Naive thymus-derived CD8-positive, alpha-beta T cell (primary cell): Measurements from ENCODE around the gene FEN1. TPM values are rescaled to one million over a fixed set of nuclear protein-coding genes. Genes with fewer than 3 reads are reported as not detected.

Source experiments
- ATAC-seq, 2 donors: fragments of 150-1000 bp; cut with Tn5 transposase in 1 of 2; sonication (Bioruptor Pico), chemical (Tn5 transposase) in 1 of 2; 1 replicate in 1 of 2; 2 replicates in 1 of 2; pipeline ENCODE4 v1.10.0; 2021; ENCODE audit warnings: mild to moderate bottlenecking in 2 of 2, moderate library complexity in 2 of 2
- POLR2A ChIA-PET: fragments of 350-600 bp; sonication (Branson Sonifier 250); formaldehyde crosslinking; loops from one replicate; lab custom pipeline; 2021; ENCODE audit warnings: antibody characterized with exemption; lab: Charles Lee
- DNase-seq, 10 donors: peaks; one replicate each; pipeline versions ENCODE4 v3.0.0 to v3.0.0-alpha.2; 2020 to 2022
- H3K27ac Mint-ChIP-seq, 10 donors: one replicate each; pipeline ENCODE4 v1.8.0; 2020 to 2022; ENCODE audit warnings: mild to moderate bottlenecking in 10 of 10, mixed read lengths in 10 of 10, moderate library complexity in 4 of 10, inconsistent platforms in 1 of 10
- H3K27me3 Mint-ChIP-seq, 5 donors: one replicate each; pipeline ENCODE4 v1.8.0; 2021 to 2022; ENCODE audit warnings: mixed read lengths in 5 of 5
- H3K36me3 Mint-ChIP-seq, 3 donors: one replicate each; pipeline ENCODE4 v1.8.0; 2020 to 2022; ENCODE audit warnings: mixed read lengths in 3 of 3, mild to moderate bottlenecking in 2 of 3, inconsistent platforms in 1 of 3
- H3K4me1 Mint-ChIP-seq, 4 donors: one replicate each; pipeline ENCODE4 v1.8.0; 2021 to 2022; ENCODE audit warnings: mixed read lengths in 4 of 4
- H3K4me3 Mint-ChIP-seq, 10 donors: one replicate each; pipeline ENCODE4 v1.8.0; 2020 to 2022; ENCODE audit warnings: mild to moderate bottlenecking in 10 of 10, mixed read lengths in 10 of 10, moderate library complexity in 6 of 10, inconsistent platforms in 1 of 10
- H3K9me3 Mint-ChIP-seq, 9 donors: one replicate each; pipeline ENCODE4 v1.8.0; 2020 to 2022; ENCODE audit warnings: mixed read lengths in 9 of 9, mild to moderate bottlenecking in 3 of 9, inconsistent platforms in 1 of 9, moderate library complexity in 1 of 9
- polyA plus RNA-seq, 3 donors: library from polyadenylated mRNA; unstranded; fragments of 300-500 nt; fragmentation: Illumina TruSeq; gene quantifications; one replicate each; pipeline ENCODE4 v1.2.3, GENCODE V29; 2021
- total RNA-seq, 8 experiments: library from RNA in 2 of 8; stranded (reverse) in 2 of 8; gene quantifications; one replicate each; pipeline ENCODE4 v1.2.3 and lab custom pipeline; 2021 to 2026

FEN1 gene
- total and polyA plus RNA-seq, 5 experiments from 2014 or later = 8.3 to 13.1 (median 10.0) TPM

- peaks cover 5 to 11% (median 9%) of the 10 kb centered on the region in 4 donors for H3K4me1 Mint-ChIP-seq
- peak overlapping the region in 1 of 10 donors; percentile 41 for H3K27ac Mint-ChIP-seq
Measured at GRCh38 chr11:61780581-61781162, 12.0 kb upstream of the FEN1 start.

GRCh38 chr11:61781585-61781984, 11.1 kb upstream of the FEN1 start:
- H3K27ac Mint-ChIP-seq = no peak overlapping the region
- H3K9me3 Mint-ChIP-seq = no peaks in the 10 kb centered on the region
- H3K4me1 Mint-ChIP-seq = peaks cover under 1 to 10% (median 5%) of the 10 kb centered on the region in 4 donors
- POLR2A ChIA-PET = no interaction called here
- H3K36me3 Mint-ChIP-seq = peaks cover 0 to 10% (median 2%) of the 10 kb centered on the region in 3 donors
- H3K4me3 Mint-ChIP-seq = no peak overlapping the region
- ATAC-seq (no peak), DNase-seq (no peak)
- H3K27me3 Mint-ChIP-seq = no peaks in the 10 kb centered on the region

More at GRCh38 chr11:61780581-61781162, 12.0 kb upstream of the FEN1 start:
- DNase-seq = no peak
- Mint-ChIP-seq H3K4me3 (peak overlapping the region in 1 of 10 donors; percentile 48), H3K9me3 (no peaks in the 10 kb centered on the region), H3K27me3 (peaks cover 0 to 2% (median 0%) of the 10 kb centered on the region in 5 donors), H3K36me3 (peaks cover 0 to 9% (median 2%) of the 10 kb centered on the region in 3 donors)
- ATAC-seq = no peak
- POLR2A ChIA-PET = no interaction called here

GRCh38 chr11:61782299-61782698, 10.4 kb upstream of the FEN1 start:
- ATAC-seq = no peak
- Mint-ChIP-seq H3K4me3 (no peak overlapping the region), H3K36me3 (peaks cover 0 to 11% (median 2%) of the 10 kb centered on the region in 3 donors), H3K9me3 (no peaks in the 10 kb centered on the region), H3K4me1 (peaks cover 0 to 5% (median 2%) of the 10 kb centered on the region in 4 donors), H3K27me3 (no peaks in the 10 kb centered on the region), H3K27ac (no peak overlapping the region)
- POLR2A ChIA-PET = no interaction called here
- DNase-seq = no peak

GRCh38 chr11:61782841-61783240, 9.9 kb upstream of the FEN1 start:
- DNase-seq (no peak), ATAC-seq (no peak)
- H3K36me3 Mint-ChIP-seq = peaks cover 0 to 14% (median 2%) of the 10 kb centered on the region in 3 donors
- peaks cover 0 to 5% (median 1%) of the 10 kb centered on the region in 4 donors for H3K4me1 Mint-ChIP-seq
- H3K27me3 Mint-ChIP-seq = no peaks in the 10 kb centered on the region
- POLR2A ChIA-PET = no interaction called here
- H3K27ac Mint-ChIP-seq = no peak overlapping the region
- H3K4me3 Mint-ChIP-seq = no peak overlapping the region
- H3K9me3 Mint-ChIP-seq = no peaks in the 10 kb centered on the region

- ATAC-seq (no peak), DNase-seq (no peak)
- peaks cover 0 to 23% (median 2%) of the 10 kb centered on the region in 3 donors for H3K36me3 Mint-ChIP-seq
- POLR2A ChIA-PET = no interaction called here
- H3K27me3 Mint-ChIP-seq = no peaks in the 10 kb centered on the region
- H3K27ac Mint-ChIP-seq = peak overlapping the region in 4 of 10 donors; percentile 62 to 84 (median 76)
- no peak overlapping the region for H3K4me3 Mint-ChIP-seq
- no peaks in the 10 kb centered on the region for H3K9me3 Mint-ChIP-seq
- peaks cover 0 to 9% (median 5%) of the 10 kb centered on the region in 4 donors for H3K4me1 Mint-ChIP-seq
Measured at GRCh38 chr11:61783717-61784505, 8.8 kb upstream of the FEN1 start.

- DNase-seq (no peak), ATAC-seq (no peak)
- peak overlapping the region in 4 of 10 donors; percentile 62 to 84 (median 74) for H3K27ac Mint-ChIP-seq
- H3K27me3 Mint-ChIP-seq = no peaks in the 10 kb centered on the region
- H3K9me3 Mint-ChIP-seq = no peaks in the 10 kb centered on the region
- POLR2A ChIA-PET = no interaction called here
- H3K4me1 Mint-ChIP-seq = peaks cover 3 to 9% (median 7%) of the 10 kb centered on the region in 4 donors
- no peak overlapping the region for H3K4me3 Mint-ChIP-seq
- H3K36me3 Mint-ChIP-seq = peaks cover 0 to 28% (median 2%) of the 10 kb centered on the region in 3 donors
Measured at GRCh38 chr11:61784506-61784805, 8.3 kb upstream of the FEN1 start.

GRCh38 chr11:61785837-61786402, 6.8 kb upstream of the FEN1 start:
- no peak for DNase-seq
- H3K36me3 Mint-ChIP-seq = peaks cover 0 to 37% (median 9%) of the 10 kb centered on the region in 3 donors
- POLR2A ChIA-PET = no interaction called here
- no peaks in the 10 kb centered on the region for H3K27me3 Mint-ChIP-seq
- no peaks in the 10 kb centered on the region for H3K9me3 Mint-ChIP-seq
- H3K4me1 Mint-ChIP-seq = peaks cover 12 to 20% (median 13%) of the 10 kb centered on the region in 4 donors
- H3K27ac Mint-ChIP-seq = peak overlapping the region in 2 of 10 donors; percentile 31 to 37
- H3K4me3 Mint-ChIP-seq = no peak overlapping the region
- no peak for ATAC-seq

- no peaks in the 10 kb centered on the region for H3K27me3 Mint-ChIP-seq
- no peak overlapping the region for H3K4me3 Mint-ChIP-seq
- POLR2A ChIA-PET = interaction anchor here (0.6 to 1.6 kb wide), 2 partner anchors 10 to 30 kb away, joined by 3 read pairs; no protein-coding TSS in a partner anchor
- H3K4me1 Mint-ChIP-seq = peaks cover 20 to 36% (median 25%) of the 10 kb centered on the region in 4 donors
- peaks cover 0 to 37% (median 9%) of the 10 kb centered on the region in 3 donors for H3K36me3 Mint-ChIP-seq
- ATAC-seq (no peak), DNase-seq (no peak)
- H3K27ac Mint-ChIP-seq = peak overlapping the region in 2 of 10 donors; percentile 51 to 70
- no peaks in the 10 kb centered on the region for H3K9me3 Mint-ChIP-seq
Measured at GRCh38 chr11:61787928-61788491, 4.7 kb upstream of the FEN1 start.

- Mint-ChIP-seq H3K4me1 (peaks cover 16 to 42% (median 34%) of the 10 kb centered on the region in 4 donors), H3K27me3 (no peaks in the 10 kb centered on the region), H3K9me3 (no peaks in the 10 kb centered on the region), H3K4me3 (peak overlapping the region; percentile 91 to 99 (median 94)), H3K27ac (peak overlapping the region; percentile 95 to 100 (median 99)), H3K36me3 (peaks cover 0 to 37% (median 7%) of the 10 kb centered on the region in 3 donors)
- peak in 1 of 2 donors; percentile 15 for ATAC-seq
- POLR2A ChIA-PET = interaction anchor here (0.6 to 1.9 kb wide), 3 partner anchors 157 to 176 kb away, joined by 3 to 8 read pairs (median 3); partner anchors contain the start of gene FTH1
- peak in 4 of 10 donors; percentile 24 to 44 (median 36) for DNase-seq
Measured at GRCh38 chr11:61791737-61792309, 888 bp upstream of the FEN1 start.

- peaks cover 16 to 48% (median 34%) of the 10 kb centered on the region in 4 donors for H3K4me1 Mint-ChIP-seq
- peak in 1 of 2 donors; percentile 28 for ATAC-seq
Measured at GRCh38 chr11:61793083-61793828, 545 bp downstream of the FEN1 start.

GRCh38 chr11:61793829-61794204, 1.1 kb downstream of the FEN1 start:
- H3K27me3 Mint-ChIP-seq = no peaks in the 10 kb centered on the region

More at GRCh38 chr11:61793083-61793828, 545 bp downstream of the FEN1 start:
- POLR2A ChIA-PET = interaction anchor here (0.9 to 1.9 kb wide), 4 partner anchors 22 to 315 kb away, joined by 3 to 8 read pairs (median 4); partner anchors contain the start of genes FTH1 and SYT7
- no peak for DNase-seq
- H3K4me3 Mint-ChIP-seq = peak overlapping the region; percentile 91 to 99 (median 94)
- H3K9me3 Mint-ChIP-seq = no peaks in the 10 kb centered on the region
- H3K36me3 Mint-ChIP-seq = peaks cover 0 to 35% (median 7%) of the 10 kb centered on the region in 3 donors
- peak overlapping the region; percentile 90 to 100 (median 99) for H3K27ac Mint-ChIP-seq
- no peaks in the 10 kb centered on the region for H3K27me3 Mint-ChIP-seq

More at GRCh38 chr11:61793829-61794204, 1.1 kb downstream of the FEN1 start:
- Mint-ChIP-seq H3K4me3 (peak overlapping the region; percentile 15 to 96 (median 70)), H3K9me3 (no peaks in the 10 kb centered on the region), H3K4me1 (peaks cover 13 to 48% (median 31%) of the 10 kb centered on the region in 4 donors), H3K36me3 (peaks cover 0 to 32% (median 7%) of the 10 kb centered on the region in 3 donors), H3K27ac (peak overlapping the region in 6 of 10 donors; percentile 20 to 100 (median 88))
- POLR2A ChIA-PET = interaction anchor here (1.4 kb wide), 1 partner anchor 22 kb away, joined by 4 read pairs; no protein-coding TSS in a partner anchor
- no peak for ATAC-seq
- DNase-seq = no peak
